Measurements from ENCODE around the gene PLXNB2.

Gene PLXNB2

GRCh38 chr22:50236731-50237409 is 70.6 kb downstream of the PLXNB2 start:
- Histone ChIP-seq H3K4me2 (ENCODE audit: low read length) (no peak overlapping the region), H3K27ac (ENCODE audit: low read length) (no peak overlapping the region), H3K4me1 (ENCODE audit: low read length) (no peaks in the 10 kb centered on the region), H3K9ac (ENCODE audit: low read length) (no peak overlapping the region), H3K79me2 (ENCODE audit: low read length) (peaks cover 46% of the 10 kb centered on the region), H4K20me1 (ENCODE audit: insufficient read depth, low read length) (no peaks in the 10 kb centered on the region), H3K9me3 (ENCODE audit: insufficient read depth, low read length) (no peaks in the 10 kb centered on the region), H3K36me3 (replicated peaks; ENCODE audit: low read depth, low read length) (peaks cover 4% of the 10 kb centered on the region), H3K27me3 (ENCODE audit: low read depth, low read length) (no peaks in the 10 kb centered on the region), H3K4me3 (ENCODE audit: low read length) (no peak overlapping the region), H2AFZ (ENCODE audit: low read depth, low read length) (no peak overlapping the region)
- TF ChIP-seq, protein P1, sequence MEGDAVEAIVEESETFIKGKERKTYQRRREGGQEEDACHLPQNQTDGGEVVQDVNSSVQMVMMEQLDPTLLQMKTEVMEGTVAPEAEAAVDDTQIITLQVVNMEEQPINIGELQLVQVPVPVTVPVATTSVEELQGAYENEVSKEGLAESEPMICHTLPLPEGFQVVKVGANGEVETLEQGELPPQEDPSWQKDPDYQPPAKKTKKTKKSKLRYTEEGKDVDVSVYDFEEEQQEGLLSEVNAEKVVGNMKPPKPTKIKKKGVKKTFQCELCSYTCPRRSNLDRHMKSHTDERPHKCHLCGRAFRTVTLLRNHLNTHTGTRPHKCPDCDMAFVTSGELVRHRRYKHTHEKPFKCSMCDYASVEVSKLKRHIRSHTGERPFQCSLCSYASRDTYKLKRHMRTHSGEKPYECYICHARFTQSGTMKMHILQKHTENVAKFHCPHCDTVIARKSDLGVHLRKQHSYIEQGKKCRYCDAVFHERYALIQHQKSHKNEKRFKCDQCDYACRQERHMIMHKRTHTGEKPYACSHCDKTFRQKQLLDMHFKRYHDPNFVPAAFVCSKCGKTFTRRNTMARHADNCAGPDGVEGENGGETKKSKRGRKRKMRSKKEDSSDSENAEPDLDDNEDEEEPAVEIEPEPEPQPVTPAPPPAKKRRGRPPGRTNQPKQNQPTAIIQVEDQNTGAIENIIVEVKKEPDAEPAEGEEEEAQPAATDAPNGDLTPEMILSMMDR (IDR thresholded peaks at IDR 0.05; ENCODE audit: low read depth, low read length): peak; percentile 39
- no peak for TF ChIP-seq EZH2phosphoT487 (IDR thresholded peaks at IDR 0.05; ENCODE audit: low read depth)

- peaks cover 26% of the 10 kb centered on the region for H3K79me2 ChIP-seq (ENCODE audit: low read length)
- H3K27ac ChIP-seq (ENCODE audit: low read length): no peak overlapping the region
- H3K4me1 ChIP-seq (ENCODE audit: low read length): no peaks in the 10 kb centered on the region
- H3K9ac ChIP-seq (ENCODE audit: low read length): no peak overlapping the region
- H4K20me1 ChIP-seq (ENCODE audit: insufficient read depth, low read length): no peaks in the 10 kb centered on the region
- no peaks in the 10 kb centered on the region for H3K27me3 ChIP-seq (ENCODE audit: low read depth, low read length)
- H3K36me3 ChIP-seq (replicated peaks; ENCODE audit: low read depth, low read length): peaks cover 4% of the 10 kb centered on the region
- TF ChIP-seq, protein P1 (IDR thresholded peaks at IDR 0.05; ENCODE audit: low read depth, low read length): no peak
- no peak for TF ChIP-seq EZH2phosphoT487 (IDR thresholded peaks at IDR 0.05; ENCODE audit: low read depth)
- H3K9me3 ChIP-seq (ENCODE audit: insufficient read depth, low read length): no peaks in the 10 kb centered on the region
- H3K4me3 ChIP-seq (ENCODE audit: low read length): no peak overlapping the region
- no peak overlapping the region for H3K4me2 ChIP-seq (ENCODE audit: low read length)
- H2AFZ ChIP-seq (ENCODE audit: low read depth, low read length): no peak overlapping the region
Measured at GRCh38 chr22:50233223-50233622, 74.2 kb downstream of the PLXNB2 start.

GRCh38 chr22:50232481-50233151 is 74.8 kb downstream of the PLXNB2 start:
- Histone ChIP-seq H3K27me3 (ENCODE audit: low read depth, low read length) (no peaks in the 10 kb centered on the region), H2AFZ (ENCODE audit: low read depth, low read length) (no peak overlapping the region), H3K4me2 (ENCODE audit: low read length) (no peak overlapping the region), H3K27ac (ENCODE audit: low read length) (no peak overlapping the region), H3K9ac (ENCODE audit: low read length) (no peak overlapping the region), H3K36me3 (replicated peaks; ENCODE audit: low read depth, low read length) (peaks cover 4% of the 10 kb centered on the region), H3K9me3 (ENCODE audit: insufficient read depth, low read length) (no peaks in the 10 kb centered on the region), H3K79me2 (ENCODE audit: low read length) (peaks cover 26% of the 10 kb centered on the region), H3K4me3 (ENCODE audit: low read length) (no peak overlapping the region), H3K4me1 (ENCODE audit: low read length) (no peaks in the 10 kb centered on the region), H4K20me1 (ENCODE audit: insufficient read depth, low read length) (no peaks in the 10 kb centered on the region)
- TF ChIP-seq EZH2phosphoT487 (IDR thresholded peaks at IDR 0.05; ENCODE audit: low read depth): no peak
- TF ChIP-seq, protein P1 (IDR thresholded peaks at IDR 0.05; ENCODE audit: low read depth, low read length): no peak

- H3K9me3 ChIP-seq (ENCODE audit: insufficient read depth, low read length): no peaks in the 10 kb centered on the region
- no peak overlapping the region for H3K27ac ChIP-seq (ENCODE audit: low read length)
- H3K4me1 ChIP-seq (ENCODE audit: low read length): no peaks in the 10 kb centered on the region
- TF ChIP-seq, protein P1 (IDR thresholded peaks at IDR 0.05; ENCODE audit: low read depth, low read length): no peak
- TF ChIP-seq EZH2phosphoT487 (IDR thresholded peaks at IDR 0.05; ENCODE audit: low read depth): no peak
- no peak overlapping the region for H2AFZ ChIP-seq (ENCODE audit: low read depth, low read length)
- peaks cover 4% of the 10 kb centered on the region for H3K79me2 ChIP-seq (ENCODE audit: low read length)
- H3K36me3 ChIP-seq (replicated peaks; ENCODE audit: low read depth, low read length): peaks cover 2% of the 10 kb centered on the region
- no peak overlapping the region for H3K4me2 ChIP-seq (ENCODE audit: low read length)
- H3K4me3 ChIP-seq (ENCODE audit: low read length): no peak overlapping the region
- H4K20me1 ChIP-seq (ENCODE audit: insufficient read depth, low read length): no peaks in the 10 kb centered on the region
- H3K9ac ChIP-seq (ENCODE audit: low read length): no peak overlapping the region
- no peaks in the 10 kb centered on the region for H3K27me3 ChIP-seq (ENCODE audit: low read depth, low read length)
Measured at GRCh38 chr22:50229370-50229769, 78.1 kb downstream of the PLXNB2 start.

All from OCI-LY3 (cell line).